Endometrial microvascular endothelial cells (primary cell): ENCODE results near the gene FAM43B. TPM values are rescaled to one million over a fixed set of nuclear protein-coding genes. Genes with fewer than 3 reads are reported as not detected.
"Not testable (repeated sequence)": the region's sequence is repeated elsewhere in the genome, so short reads cannot be mapped to it uniquely, and the experiment has no call there.

ENCODE experiments used
- in situ Hi-C: cut with HindIII; loops from 2 replicates; pipeline ENCODE4 v1.10.0; 2017; ENCODE audit warnings: low sequenced_read_pairs, low pct_unique_long_range_greater_than_20kb; ENCODE audit errors: inconsistent ontology term
- total RNA-seq: library from RNA; depleted of rRNA; stranded (reverse); fragments of >200 nt; gene quantifications from one replicate; pipeline ENCODE4 v1.2.3, GENCODE V29; 2015; ENCODE audit errors: inconsistent ontology term

Gene FAM43B, protein sequence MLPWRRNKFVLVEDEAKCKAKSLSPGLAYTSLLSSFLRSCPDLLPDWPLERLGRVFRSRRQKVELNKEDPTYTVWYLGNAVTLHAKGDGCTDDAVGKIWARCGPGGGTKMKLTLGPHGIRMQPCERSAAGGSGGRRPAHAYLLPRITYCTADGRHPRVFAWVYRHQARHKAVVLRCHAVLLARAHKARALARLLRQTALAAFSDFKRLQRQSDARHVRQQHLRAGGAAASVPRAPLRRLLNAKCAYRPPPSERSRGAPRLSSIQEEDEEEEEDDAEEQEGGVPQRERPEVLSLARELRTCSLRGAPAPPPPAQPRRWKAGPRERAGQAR
- total RNA-seq = not detected

DNA sequence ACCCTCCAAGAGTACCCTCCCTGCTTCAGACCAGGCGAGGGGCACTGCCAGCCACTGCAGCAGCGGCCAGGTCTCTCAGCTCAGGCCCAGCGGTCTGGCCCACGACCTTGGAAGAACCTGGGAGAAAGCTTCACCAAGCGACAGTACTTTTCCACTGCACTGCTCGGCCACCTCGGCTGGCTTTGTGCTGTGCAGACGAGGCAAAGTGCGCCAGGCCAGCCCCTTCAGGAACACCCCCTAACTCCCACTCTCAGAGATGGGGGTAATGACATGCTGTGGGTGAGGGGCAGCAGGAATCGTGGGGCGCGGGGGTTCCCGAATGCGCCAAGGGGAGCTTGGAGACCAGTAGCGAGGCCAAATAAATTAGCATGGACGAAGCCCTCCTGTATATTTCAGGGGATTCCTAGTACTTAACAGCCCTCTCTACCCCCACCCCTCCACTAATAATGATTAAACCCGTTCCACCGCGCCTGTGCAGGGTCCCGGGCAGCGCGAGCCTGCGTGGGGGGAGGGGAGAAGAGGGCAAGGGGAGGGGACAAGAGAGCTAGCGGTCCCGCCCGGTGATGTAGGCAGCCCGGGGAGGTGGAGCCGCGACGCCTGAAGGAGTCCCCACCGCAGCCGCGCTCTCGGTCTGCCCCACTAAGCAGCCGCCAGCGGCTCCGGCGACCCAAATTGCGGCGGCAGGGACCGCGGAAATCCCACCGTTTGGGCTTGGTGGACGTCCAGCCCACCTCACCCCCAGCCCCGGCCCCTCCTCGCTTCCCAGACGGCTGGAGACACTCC is at the start of gene FAM43B:
Gene FAM43B (plus strand): TSS at position 629 of the 783 bp plus-strand sequence. CDS start 401 bp downstream, outside the sequence.
- in situ Hi-C loops = no loop called here

DNA sequence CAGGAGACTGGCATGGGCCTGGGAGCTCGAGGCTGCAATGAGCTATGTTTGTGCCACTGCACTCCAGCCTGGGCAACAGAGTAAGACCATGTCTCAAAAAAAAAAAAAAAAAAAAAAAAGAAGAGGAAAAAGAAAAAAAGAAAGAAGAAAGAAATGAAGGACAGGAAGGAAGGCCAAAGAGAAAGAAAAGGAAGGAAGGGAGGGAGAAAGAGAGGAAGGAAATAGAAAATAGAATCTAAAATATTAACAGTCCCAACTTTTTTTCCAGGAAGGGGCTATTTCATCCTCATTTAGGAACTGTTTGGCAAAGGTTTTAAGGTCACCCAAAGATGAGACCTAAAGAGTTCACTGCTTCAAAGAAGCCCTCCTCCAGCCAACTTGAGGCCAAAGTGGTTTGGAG is 46.9 kb upstream of the FAM43B start:
- in situ Hi-C loops = no loop called here

DNA sequence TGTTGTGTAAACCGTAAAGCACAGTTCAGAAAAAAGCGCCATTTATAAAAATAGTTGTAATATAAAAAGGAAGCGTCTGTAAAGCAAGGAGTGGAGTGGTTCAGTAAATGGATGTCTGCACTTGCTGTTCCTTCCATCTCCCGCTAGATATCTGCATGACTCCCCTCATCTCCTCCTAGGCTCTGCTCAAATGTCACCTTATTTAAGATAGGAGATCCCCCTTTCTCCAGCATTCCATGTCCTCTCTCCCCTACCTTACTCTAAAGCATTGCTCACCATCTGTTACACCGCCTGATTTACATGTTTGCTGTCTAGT is 45.2 kb upstream of the FAM43B start:
- in situ Hi-C loops = no loop called here

DNA sequence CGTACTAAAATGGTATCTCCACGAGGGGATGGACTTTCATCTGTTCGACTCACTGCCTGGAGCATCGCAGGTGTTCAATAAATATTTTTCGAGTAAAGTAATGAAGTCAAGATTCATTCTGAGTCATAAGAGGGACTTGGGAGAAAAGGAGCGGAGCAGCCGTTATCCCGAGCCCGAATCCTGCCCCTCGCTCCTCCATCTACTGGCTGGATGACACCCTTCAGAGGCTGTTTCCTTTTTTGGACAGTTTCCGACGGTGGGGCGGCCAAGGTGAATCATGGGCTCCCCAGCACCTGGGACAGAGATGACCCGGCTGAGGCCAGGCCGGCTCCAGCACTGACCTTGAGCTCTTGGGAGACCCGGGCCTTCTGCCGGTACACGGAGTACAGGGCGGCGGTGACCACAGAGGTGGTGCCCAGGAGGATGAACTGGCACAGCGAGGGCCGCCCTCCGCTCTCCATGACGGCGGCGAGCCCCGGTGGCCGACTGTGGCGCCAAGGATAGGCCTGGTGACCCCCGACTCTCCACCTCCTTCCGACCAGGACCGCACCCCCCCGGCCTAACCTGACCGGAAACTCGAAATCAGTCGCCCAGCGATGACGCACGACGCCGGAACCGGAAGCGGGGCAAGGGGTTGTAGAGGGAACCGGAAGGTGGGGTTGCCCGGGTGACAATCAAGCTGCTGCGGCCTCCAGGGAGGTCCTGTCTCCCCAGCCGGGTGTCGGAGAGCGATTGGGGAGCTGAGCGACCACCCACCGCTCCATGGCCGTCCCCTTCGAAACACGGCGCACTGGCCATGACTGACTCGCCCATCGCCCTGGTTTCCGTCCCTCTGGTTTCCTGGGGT is 44.6 kb upstream of the FAM43B start, which contains the start of gene MUL1:
Gene MUL1 (minus strand): TSS at position 588 of the 847 bp plus-strand sequence. CDS start 127 bp downstream, at position 461.
- in situ Hi-C loops = no loop called here

DNA sequence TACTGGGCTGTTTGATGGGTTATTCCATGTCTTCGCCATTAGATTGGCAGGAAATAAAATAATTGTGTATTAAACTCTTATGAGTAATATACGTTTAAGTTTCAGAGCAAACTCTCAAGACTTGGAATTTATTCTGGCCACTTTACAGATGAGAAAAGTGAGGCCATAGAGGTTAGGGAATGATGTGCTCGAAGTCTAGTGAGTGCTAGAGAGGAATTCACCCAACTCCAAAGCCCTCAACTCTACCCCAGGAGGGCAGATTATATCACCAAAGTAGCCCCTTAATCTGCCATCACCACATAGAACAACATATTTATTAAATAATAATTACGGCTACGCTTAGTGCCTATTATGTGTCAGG is 44.0 kb upstream of the FAM43B start:
- in situ Hi-C loops = no loop called here

- in situ Hi-C loops = no loop called here
These were observed 40.6 kb upstream of the FAM43B start for GRCh38 chr1:20511518-20512428.

GRCh38 chr1:20519609-20520262 is 32.6 kb upstream of the FAM43B start:
- in situ Hi-C loops = not testable (repeated sequence)

DNA sequence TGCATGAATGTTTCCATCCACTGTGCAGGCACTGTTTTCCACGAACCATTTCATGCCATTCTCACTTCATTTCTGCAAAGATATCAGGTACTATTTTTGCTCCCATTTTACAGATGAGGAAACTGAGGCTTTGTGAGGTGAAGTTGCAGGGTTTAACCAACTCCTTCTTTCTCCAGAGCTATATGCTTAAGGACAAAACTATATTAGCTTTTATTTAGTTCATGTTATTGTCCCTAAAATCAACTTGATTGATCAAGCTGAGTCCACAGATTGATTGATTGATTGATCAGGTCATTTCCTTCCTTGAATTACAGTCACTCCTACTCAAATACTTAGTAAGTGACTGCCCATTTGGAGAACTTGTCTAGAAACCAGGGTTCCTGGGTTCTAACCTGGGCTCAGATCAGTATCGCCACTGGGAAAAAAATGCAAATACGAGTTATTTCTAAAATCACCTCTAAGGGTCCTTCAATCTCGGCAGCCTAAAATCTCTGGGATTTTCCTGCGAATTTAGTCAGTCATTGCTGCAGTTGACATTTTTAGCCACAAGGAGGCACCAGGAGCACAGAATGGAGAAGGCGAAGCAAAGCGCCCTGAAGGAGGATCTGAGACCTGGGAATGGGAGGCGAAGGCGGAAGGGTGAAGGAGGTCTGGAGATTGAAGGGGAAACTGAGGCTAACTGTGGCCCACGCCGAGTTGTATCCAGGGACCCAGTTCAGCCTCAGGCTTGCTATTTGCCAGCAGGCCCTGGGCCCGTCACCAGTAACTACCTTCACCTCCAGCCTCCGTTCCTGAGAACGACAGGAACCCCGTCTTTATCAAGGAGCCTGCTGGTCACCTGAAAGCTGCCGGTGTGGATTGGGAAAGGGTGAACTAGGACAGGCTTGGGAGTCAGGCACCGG is 30.2 kb upstream of the FAM43B start:
- in situ Hi-C loops = no loop called here

GRCh38 chr1:20526267-20526666 is 26.1 kb upstream of the FAM43B start:
- in situ Hi-C loops = no loop called here

DNA sequence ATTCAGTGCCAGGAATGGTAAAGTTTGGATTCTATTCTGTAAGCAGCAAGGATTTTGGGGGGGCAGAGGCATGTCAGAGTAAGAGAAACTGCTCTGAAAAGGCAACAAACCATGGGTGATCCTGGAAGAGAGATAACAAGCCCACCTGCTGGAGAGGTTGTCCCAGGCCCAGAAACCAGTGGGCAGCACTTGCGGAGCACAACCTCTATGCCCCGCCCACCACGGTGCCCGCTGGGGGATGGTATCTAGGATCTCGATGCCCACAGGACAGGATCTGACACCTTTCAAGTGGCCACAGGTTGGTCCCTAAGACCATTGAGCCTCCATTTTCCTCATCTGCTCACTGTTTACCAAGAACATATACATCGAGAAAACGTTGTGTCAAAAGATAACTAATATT is 24.2 kb upstream of the FAM43B start:
- in situ Hi-C loops = no loop called here

DNA sequence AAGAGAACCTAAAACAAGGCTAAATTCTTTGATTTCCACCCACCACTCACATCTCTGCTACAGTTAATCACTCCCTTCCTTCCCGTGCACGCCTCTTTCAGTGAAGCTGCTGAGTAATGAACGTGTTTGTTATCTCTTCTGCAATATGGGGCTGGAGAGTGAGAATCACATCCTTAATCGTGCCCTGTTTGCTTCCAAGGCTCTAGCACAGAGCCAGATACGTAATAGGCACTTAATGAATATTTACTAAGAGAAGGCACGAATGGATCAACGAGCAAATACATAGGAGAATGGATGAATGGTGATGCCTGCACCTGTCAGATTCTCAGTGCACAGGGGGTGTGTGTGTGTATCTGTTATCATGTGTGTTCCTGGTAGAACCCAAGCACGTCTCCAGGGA is 22.1 kb upstream of the FAM43B start:
- in situ Hi-C loops = no loop called here

DNA sequence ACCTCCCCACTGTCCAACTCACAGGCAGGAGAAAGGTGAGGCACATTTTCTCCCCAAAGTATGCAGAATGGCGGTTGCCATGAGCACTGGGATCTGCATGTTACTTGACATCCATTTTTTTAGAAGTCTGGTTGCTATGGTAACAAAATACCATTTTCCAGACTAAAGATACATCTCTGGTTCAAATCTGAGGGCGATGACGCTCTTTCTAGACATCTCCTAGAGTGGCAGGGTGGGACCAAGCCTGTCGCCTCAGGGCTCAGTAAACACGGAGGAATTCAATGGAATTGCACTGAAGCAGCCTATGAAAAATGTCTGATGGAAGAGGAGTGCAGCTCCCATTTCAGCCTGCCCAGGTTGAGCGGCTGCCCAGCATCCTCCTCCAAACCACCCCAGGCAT is 21.5 kb upstream of the FAM43B start:
- in situ Hi-C loops = no loop called here

DNA sequence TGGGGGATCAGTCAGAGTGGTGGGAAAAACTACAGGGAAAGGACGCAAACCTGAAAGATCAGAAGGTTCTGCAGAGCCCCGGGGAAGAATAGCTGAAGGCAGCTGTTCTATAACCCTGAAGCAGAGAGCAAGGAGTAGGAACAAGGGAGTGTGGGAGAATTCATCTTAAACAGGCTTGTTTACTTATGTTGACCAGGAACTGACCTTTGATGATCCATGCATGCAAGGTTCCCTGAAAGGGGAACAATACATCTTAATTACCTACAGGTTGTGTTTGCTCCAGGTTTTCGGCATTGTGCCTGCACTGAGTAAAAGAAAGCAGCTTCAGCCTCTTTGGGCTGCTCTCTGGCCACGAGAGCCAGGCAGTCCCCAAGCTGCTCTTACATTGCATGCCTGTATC is 18.7 kb upstream of the FAM43B start:
- in situ Hi-C loops = no loop called here

GRCh38 chr1:20534659-20535417 is 17.5 kb upstream of the FAM43B start:
- in situ Hi-C loops = no loop called here

DNA sequence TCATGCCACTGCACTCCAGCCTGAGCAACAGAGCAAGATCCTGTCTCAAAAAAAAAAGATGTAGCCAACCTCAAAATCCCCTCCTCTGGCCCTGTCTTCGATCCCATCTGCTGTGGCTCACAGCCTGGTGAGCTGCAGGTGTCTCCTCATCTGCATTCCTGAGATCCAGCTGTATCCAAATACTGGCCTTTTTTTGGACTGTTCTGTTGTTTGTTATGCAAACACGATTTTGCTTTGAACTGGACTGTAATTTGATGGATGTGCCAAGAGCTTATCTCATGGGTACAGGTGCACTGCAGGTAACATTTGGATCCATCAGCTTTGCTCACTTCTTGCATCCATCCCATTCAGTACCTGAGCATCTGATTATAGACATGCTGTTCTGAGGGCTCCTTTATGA is 14.1 kb upstream of the FAM43B start:
- in situ Hi-C loops = no loop called here

- in situ Hi-C loops = no loop called here
These were observed 13.4 kb upstream of the FAM43B start for GRCh38 chr1:20538760-20539551.
